Measurements from ENCODE around the gene KSR1. TPM values are rescaled to one million over a fixed set of nuclear protein-coding genes. Genes with fewer than 3 reads are reported as not detected.

Gene KSR1
- total and polyA plus RNA-seq, 2 of the 4 experiments (the other 2 are of a cell fraction): 12.5 to 21.9 TPM

GRCh38 chr17:27542841-27543463, 86.7 kb downstream of the KSR1 start:
- ATAC-seq (ENCODE audit: low read depth): no peak
- TF ChIP-seq SMC3 (IDR thresholded peaks at IDR 0.05; ENCODE audit: low read depth, low read length): no peak
- no peak for TF ChIP-seq FOS (IDR thresholded peaks at IDR 0.05; ENCODE audit: low read depth, low read length)
- no peak for TF ChIP-seq RCOR1 (IDR thresholded peaks at IDR 0.05; ENCODE audit: insufficient replicate concordance, low read length)
- TF ChIP-seq MAZ (IDR thresholded peaks at IDR 0.05; ENCODE audit: borderline replicate concordance, low read depth, low read length): no peak
- Histone ChIP-seq H3K36me3 (ENCODE audit: control insufficient read depth, insufficient read depth, low read length) (peaks cover 6% of the 10 kb centered on the region; the same call in 1 of the 2 replicates), H2AFZ (replicated peaks; ENCODE audit: low read length, poor library complexity) (no peak overlapping the region), H3K27ac (ENCODE audit: insufficient read depth, low read length) (no peak overlapping the region), H3K56ac (ENCODE audit: extremely low read depth, insufficient read depth, low read length) (no peak overlapping the region), H3K27me3 (ENCODE audit: control insufficient read depth, insufficient read depth, low read length) (no peaks in the 10 kb centered on the region), H2BK20ac (ENCODE audit: low read depth, low read length) (no peak overlapping the region), H4K5ac (ENCODE audit: low read depth, low read length) (no peak overlapping the region), H3K18ac (ENCODE audit: low read depth, low read length) (no peak overlapping the region), H3K14ac (replicated peaks; ENCODE audit: low read depth, low read length) (no peak overlapping the region), H3K79me1 (ENCODE audit: low read depth in 1 of 2, low read length in 2 of 2) (peaks cover 63 to 89% of the 10 kb centered on the region in 2 experiments), H3K23ac (ENCODE audit: low read depth, low read length) (no peak overlapping the region), H3K4me3 (ENCODE audit: insufficient read depth, low read depth, low read length) (no peak overlapping the region), H2AK5ac (ENCODE audit: low read depth, low read length) (peak overlapping the region; percentile 35; the same call in 1 of the 2 replicates), H3K9ac (ENCODE audit: low read depth, low read length) (no peak overlapping the region), H4K8ac (ENCODE audit: low read depth in 2 of 2, low read length in 2 of 2) (no peak overlapping the region), H3K4ac (ENCODE audit: low read depth, low read length) (peak overlapping the region; percentile 28), H3K9me1 (ENCODE audit: insufficient read depth, low read length) (peaks cover 51% of the 10 kb centered on the region), H2BK120ac (ENCODE audit: low read depth, low read length) (no peak overlapping the region; the same call in 1 of the 2 replicates), H4K91ac (ENCODE audit: insufficient read depth, low read depth, low read length) (no peak overlapping the region), H3K9me3 (ENCODE audit: control insufficient read depth, insufficient read depth, low read length) (no peaks in the 10 kb centered on the region), H3K4me2 (ENCODE audit: low read depth, low read length) (no peak overlapping the region), H2BK5ac (ENCODE audit: low read depth, low read length, poor library complexity, severe bottlenecking) (no peak overlapping the region), H3K4me1 (ENCODE audit: control insufficient read depth, insufficient read depth, low read length) (peaks cover 59% of the 10 kb centered on the region), H2BK15ac (ENCODE audit: low read depth, low read length) (no peak overlapping the region), H4K20me1 (ENCODE audit: insufficient read depth, low read length) (peaks cover 53% of the 10 kb centered on the region), H2AK9ac (replicated peaks; ENCODE audit: low read depth, low read length, poor library complexity) (no peak overlapping the region)
- POLR2A ChIA-PET (ENCODE audit: unreplicated experiment): no interaction called here
- in situ Hi-C loops (cut with MboI; ENCODE audit: low sequenced_read_pairs): loop anchor here (25.0 kb wide), 1 partner anchor 794 kb away; the partner anchor contains the start of genes IFT20 and TNFAIP1
- no TSS peak for BruUV-seq (replicated peaks)
- DNase-seq: no peak
- dilution Hi-C loops (cut with HindIII; ENCODE audit: low sequenced_read_pairs, unreplicated experiment): no loop called here
- 83% methylated on average over 2 of the region's 6 CpGs; no CpG with 5 or more reads in 1 of the 2 experiments for WGBS, 2 experiments (ENCODE audit: extremely low coverage in 2 of 2, insufficient read length in 1 of 2)
- intact Hi-C loops (cut with micrococcal nuclease): loop anchor here (5.0 kb wide), 2 partner anchors 41 to 191 kb away; no protein-coding TSS in a partner anchor
- CTCF ChIA-PET: no interaction called here
